ENCODE measurements around the gene SPATA6. TPM values are rescaled to one million over a fixed set of nuclear protein-coding genes. Genes with fewer than 3 reads are reported as not detected.

SPATA6 gene
- total and polyA plus RNA-seq, 2 of the 13 experiments (the other 11 are each of a cell fraction or from before 2014, with no cell fraction given) = 0.81 to 3.3 TPM

- DNase-seq (ENCODE audit: low spot score) (no peak), FAIRE-seq (no peak), ATAC-seq (no peak)
- Histone ChIP-seq H3K27ac (ENCODE audit: extremely low read length, insufficient read depth, low read length) (no peak overlapping the region), H3K4me2 (ENCODE audit: low read depth, low read length) (no peak overlapping the region), H3K79me2 (ENCODE audit: insufficient read depth, low read length) (no peaks in the 10 kb centered on the region), H3K36me3 (replicated peaks in 1 of 2; ENCODE audit: control insufficient read depth in 1 of 2, insufficient read depth in 2 of 2, low read length in 2 of 2) (no peaks in the 10 kb centered on the region), H3K4me3 (replicated peaks in 1 of 3; ENCODE audit: insufficient read depth in 1 of 3, low read depth in 2 of 3, low read length in 3 of 3) (no peak overlapping the region), H3K27me3 (ENCODE audit: control insufficient read depth in 1 of 2, insufficient read depth in 2 of 2, low read length in 2 of 2) (no peaks in the 10 kb centered on the region), H4K20me1 (ENCODE audit: insufficient read depth, low read length) (no peaks in the 10 kb centered on the region), H3K4me1 (ENCODE audit: insufficient read depth, low read length) (peaks cover 28% of the 10 kb centered on the region), H3K9me3 (ENCODE audit: low read length) (no peaks in the 10 kb centered on the region), H2AFZ (ENCODE audit: low read length) (peak overlapping the region; percentile 36), H3K9ac (ENCODE audit: insufficient read depth, low read depth, low read length) (no peak overlapping the region)
- TF ChIP-seq ZNF44 (CRISPR knock-in tag; IDR thresholded peaks at IDR 0.05) = no peak
- TF ChIP-seq, protein P1, sequence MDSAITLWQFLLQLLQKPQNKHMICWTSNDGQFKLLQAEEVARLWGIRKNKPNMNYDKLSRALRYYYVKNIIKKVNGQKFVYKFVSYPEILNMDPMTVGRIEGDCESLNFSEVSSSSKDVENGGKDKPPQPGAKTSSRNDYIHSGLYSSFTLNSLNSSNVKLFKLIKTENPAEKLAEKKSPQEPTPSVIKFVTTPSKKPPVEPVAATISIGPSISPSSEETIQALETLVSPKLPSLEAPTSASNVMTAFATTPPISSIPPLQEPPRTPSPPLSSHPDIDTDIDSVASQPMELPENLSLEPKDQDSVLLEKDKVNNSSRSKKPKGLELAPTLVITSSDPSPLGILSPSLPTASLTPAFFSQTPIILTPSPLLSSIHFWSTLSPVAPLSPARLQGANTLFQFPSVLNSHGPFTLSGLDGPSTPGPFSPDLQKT (CRISPR knock-in tag; IDR thresholded peaks at IDR 0.05; ENCODE audit: borderline replicate concordance) = no peak
- no peak for TF ChIP-seq ZNF12 (CRISPR knock-in tag; IDR thresholded peaks at IDR 0.05)
- intact Hi-C loops (cut with micrococcal nuclease; ENCODE audit: unreplicated experiment) = no loop called here
- BruUV-seq (replicated peaks) = no TSS peak
- in situ Hi-C loops (cut with HindIII; ENCODE audit: extremely low pct_ligation_motif_present, low pct_unique_long_range_greater_than_20kb) = no loop called here
- POLR2A ChIA-PET = no interaction called here
- CTCF ChIA-PET (ENCODE audit: low intra/inter-chr PET ratio, low total read pairs) = no interaction called here
Measured at GRCh38 chr1:48492392-48492791, 20.4 kb upstream of the SPATA6 start.

DNA sequence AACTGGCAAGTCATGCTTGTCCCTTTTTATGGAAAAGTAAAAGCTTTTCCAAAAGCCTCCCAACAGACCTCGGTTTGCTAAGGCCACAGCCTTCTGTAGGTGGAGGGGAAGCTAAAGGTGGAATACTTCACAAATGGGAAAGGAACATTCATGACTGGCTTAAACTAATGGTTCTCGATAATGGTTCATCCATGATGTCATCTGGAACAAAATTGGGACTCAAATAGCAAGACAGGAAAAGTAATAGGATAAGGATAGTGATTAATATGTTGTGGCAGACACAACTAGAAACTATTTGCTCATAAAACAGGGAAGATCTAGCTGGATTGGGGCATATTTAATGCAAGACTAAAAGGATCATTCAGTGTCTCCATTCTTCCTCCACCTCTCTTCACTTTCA, 16.7 kb upstream of the SPATA6 start:
- no peak overlapping the region for H2AFZ ChIP-seq (ENCODE audit: low read length)
- CTCF ChIA-PET (ENCODE audit: low intra/inter-chr PET ratio, low total read pairs) = no interaction called here
- ATAC-seq (no peak), DNase-seq (ENCODE audit: low spot score) (no peak), FAIRE-seq (no peak)
- no peaks in the 10 kb centered on the region for H4K20me1 ChIP-seq (ENCODE audit: insufficient read depth, low read length)
- in situ Hi-C loops (cut with HindIII; ENCODE audit: extremely low pct_ligation_motif_present, low pct_unique_long_range_greater_than_20kb) = no loop called here
- H3K9ac ChIP-seq (ENCODE audit: insufficient read depth, low read depth, low read length) = no peak overlapping the region
- no peak overlapping the region for H3K4me2 ChIP-seq (ENCODE audit: low read depth, low read length)
- H3K79me2 ChIP-seq (ENCODE audit: insufficient read depth, low read length) = no peaks in the 10 kb centered on the region
- no peaks in the 10 kb centered on the region for H3K9me3 ChIP-seq (ENCODE audit: low read length)
- no peak overlapping the region for H3K27ac ChIP-seq (ENCODE audit: extremely low read length, insufficient read depth, low read length)
- intact Hi-C loops (cut with micrococcal nuclease; ENCODE audit: unreplicated experiment) = no loop called here
- TF ChIP-seq, protein P2, sequence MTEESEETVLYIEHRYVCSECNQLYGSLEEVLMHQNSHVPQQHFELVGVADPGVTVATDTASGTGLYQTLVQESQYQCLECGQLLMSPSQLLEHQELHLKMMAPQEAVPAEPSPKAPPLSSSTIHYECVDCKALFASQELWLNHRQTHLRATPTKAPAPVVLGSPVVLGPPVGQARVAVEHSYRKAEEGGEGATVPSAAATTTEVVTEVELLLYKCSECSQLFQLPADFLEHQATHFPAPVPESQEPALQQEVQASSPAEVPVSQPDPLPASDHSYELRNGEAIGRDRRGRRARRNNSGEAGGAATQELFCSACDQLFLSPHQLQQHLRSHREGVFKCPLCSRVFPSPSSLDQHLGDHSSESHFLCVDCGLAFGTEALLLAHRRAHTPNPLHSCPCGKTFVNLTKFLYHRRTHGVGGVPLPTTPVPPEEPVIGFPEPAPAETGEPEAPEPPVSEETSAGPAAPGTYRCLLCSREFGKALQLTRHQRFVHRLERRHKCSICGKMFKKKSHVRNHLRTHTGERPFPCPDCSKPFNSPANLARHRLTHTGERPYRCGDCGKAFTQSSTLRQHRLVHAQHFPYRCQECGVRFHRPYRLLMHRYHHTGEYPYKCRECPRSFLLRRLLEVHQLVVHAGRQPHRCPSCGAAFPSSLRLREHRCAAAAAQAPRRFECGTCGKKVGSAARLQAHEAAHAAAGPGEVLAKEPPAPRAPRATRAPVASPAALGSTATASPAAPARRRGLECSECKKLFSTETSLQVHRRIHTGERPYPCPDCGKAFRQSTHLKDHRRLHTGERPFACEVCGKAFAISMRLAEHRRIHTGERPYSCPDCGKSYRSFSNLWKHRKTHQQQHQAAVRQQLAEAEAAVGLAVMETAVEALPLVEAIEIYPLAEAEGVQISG (CRISPR knock-in tag; IDR thresholded peaks at IDR 0.05) = no peak
- peak; percentile 56; the same call in 1 of the 2 replicates for TF ChIP-seq ATF7 (IDR thresholded peaks at IDR 0.05)
- TF ChIP-seq ATF7 (CRISPR knock-in tag; IDR thresholded peaks at IDR 0.05) = no peak
- H3K36me3 ChIP-seq (replicated peaks in 1 of 2; ENCODE audit: control insufficient read depth in 1 of 2, insufficient read depth in 2 of 2, low read length in 2 of 2) = no peaks in the 10 kb centered on the region
- H3K4me3 ChIP-seq (replicated peaks in 1 of 3; ENCODE audit: insufficient read depth in 1 of 3, low read depth in 2 of 3, low read length in 3 of 3) = no peak overlapping the region
- peaks cover 8% of the 10 kb centered on the region for H3K4me1 ChIP-seq (ENCODE audit: insufficient read depth, low read length)
- WGBS (ENCODE audit: low lambda C conversion rate) = 20% methylated on average over 2 of the region's 2 CpGs
- no TSS peak for BruUV-seq (replicated peaks)
- no peaks in the 10 kb centered on the region for H3K27me3 ChIP-seq (ENCODE audit: control insufficient read depth in 1 of 2, insufficient read depth in 2 of 2, low read length in 2 of 2)
- POLR2A ChIA-PET = no interaction called here

All from HepG2 (cell line).